ELF-1 (cell line): Measurements from ENCODE around the gene TYRP1.
"Not testable (repeated sequence)": the region's sequence is repeated elsewhere in the genome, so short reads cannot be mapped to it uniquely, and the experiment has no call there.

Experiments used
- DNase-seq: peaks from one replicate; pipeline ENCODE4 v3.0.0-alpha.2; 2016; ENCODE audit warnings: low read depth, low spot score

The TYRP1 gene, protein sequence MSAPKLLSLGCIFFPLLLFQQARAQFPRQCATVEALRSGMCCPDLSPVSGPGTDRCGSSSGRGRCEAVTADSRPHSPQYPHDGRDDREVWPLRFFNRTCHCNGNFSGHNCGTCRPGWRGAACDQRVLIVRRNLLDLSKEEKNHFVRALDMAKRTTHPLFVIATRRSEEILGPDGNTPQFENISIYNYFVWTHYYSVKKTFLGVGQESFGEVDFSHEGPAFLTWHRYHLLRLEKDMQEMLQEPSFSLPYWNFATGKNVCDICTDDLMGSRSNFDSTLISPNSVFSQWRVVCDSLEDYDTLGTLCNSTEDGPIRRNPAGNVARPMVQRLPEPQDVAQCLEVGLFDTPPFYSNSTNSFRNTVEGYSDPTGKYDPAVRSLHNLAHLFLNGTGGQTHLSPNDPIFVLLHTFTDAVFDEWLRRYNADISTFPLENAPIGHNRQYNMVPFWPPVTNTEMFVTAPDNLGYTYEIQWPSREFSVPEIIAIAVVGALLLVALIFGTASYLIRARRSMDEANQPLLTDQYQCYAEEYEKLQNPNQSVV

DNA sequence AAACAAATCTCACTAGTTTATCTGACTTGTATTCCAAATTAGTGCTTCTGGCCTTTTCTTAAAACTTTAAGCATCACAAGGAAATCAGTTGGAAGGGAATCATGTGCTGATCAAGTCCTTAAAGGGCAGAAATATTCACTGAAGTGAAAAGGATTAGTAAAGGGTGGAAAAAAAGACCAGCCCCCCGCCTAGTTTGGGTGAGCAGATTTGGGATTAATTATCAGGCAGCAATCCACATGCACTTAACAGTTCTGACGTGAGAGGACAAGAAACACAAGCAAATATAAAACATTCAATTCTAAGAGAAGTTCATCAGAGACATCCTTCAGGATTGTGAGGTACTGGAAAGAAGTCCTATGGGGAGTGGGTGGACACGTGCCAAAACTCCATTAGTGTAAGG is at the start of gene TYRP1:
TSS of gene TYRP1 (plus strand) at position 245 of the 400 bp plus-strand sequence. CDS start 612 bp downstream, outside the sequence.
- DNase-seq = no peak

DNA sequence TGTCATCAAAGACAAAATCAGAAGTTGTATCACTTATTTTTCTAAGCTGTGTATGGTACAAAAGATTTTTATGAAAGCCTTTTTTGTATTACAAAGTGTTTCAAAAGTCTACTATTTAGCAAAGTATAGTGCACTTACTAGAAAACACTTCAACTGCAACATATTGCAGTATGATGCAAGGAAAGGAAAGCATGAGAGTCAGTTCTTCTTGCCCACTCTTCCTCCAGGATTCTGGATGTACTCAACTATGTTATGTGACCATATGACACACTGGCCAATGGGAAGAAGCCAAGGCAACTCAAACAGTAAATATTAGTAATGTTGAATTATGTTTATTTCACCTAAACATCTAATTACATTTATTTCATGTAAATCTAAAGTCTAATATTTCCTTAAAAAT is 49.5 kb upstream of the TYRP1 start:
- DNase-seq = no peak

DNA sequence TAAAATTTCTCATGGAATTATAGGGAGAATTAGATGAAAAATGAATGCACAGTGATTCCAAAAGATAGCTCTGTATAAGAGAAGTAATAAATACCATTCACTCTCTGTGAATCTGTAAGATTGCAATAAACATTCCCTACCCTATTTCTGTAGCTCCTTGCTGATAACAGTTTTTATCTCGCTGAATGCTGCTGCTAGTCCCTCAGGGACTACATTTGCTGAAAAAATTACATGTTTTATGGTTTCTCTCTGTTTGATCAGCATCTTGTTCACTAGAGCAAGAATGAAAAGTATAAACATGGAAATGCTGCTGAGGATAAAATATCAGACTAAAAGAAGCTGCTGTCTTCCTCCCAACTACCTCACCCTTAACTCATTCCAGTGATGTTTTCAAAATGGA is 44.3 kb upstream of the TYRP1 start:
- no peak for DNase-seq

DNA sequence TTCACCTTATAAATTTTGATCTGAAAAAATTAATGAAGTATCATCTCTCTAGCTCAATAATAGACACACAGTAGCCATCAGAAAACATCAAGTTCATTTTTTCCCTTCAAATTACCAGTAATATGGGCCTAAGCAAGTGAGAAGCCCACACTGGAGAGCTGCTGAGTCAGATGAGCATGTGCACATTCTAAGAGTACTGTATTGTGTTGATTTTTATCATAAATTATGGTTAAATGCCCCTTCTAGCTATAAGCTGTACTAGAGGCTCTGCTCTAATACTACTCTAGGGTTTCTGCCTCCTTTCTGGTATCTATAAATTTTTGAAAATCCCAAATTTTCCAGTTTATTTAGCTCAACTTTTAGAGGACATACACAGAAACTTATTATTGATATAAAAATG is 42.1 kb upstream of the TYRP1 start:
- no peak for DNase-seq

DNA sequence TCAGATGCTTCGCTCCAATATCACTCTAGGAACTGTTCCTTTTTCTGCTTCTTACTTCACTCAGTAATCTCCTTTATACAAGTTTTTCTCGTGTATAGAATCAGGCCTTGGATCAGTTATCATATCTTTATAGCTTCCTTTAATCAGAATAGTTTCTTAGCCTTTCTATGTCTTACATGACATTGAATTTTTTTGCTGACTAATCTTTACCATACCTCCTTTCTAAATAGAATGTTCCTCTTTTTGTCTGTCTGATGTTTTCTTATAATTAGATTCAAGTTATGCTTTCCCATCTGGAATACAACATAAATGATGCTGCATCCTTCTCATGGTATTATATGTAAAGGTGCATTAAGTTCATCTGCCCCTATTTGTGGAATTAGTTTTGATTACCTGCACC is 40.2 kb upstream of the TYRP1 start:
- DNase-seq = no peak

DNA sequence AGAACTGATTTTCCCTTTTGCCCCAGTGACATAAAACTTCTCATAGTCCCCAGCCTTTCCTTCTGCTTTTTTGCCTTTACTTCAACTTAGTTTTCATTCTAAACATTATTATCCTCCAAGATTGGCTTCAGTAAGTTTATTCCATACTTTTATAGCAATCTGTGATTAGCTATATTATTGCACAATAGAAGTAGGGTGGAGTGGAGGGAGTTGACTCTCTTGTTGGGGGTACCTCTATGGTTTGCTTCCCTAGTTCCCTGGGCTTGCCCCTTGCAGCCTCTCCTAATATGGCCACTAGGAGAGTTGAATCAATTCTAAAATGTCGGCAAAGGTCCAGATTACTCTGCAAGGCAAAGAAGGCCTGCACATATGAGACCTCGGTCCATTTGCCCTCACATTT is 36.4 kb upstream of the TYRP1 start:
- no peak for DNase-seq

DNA sequence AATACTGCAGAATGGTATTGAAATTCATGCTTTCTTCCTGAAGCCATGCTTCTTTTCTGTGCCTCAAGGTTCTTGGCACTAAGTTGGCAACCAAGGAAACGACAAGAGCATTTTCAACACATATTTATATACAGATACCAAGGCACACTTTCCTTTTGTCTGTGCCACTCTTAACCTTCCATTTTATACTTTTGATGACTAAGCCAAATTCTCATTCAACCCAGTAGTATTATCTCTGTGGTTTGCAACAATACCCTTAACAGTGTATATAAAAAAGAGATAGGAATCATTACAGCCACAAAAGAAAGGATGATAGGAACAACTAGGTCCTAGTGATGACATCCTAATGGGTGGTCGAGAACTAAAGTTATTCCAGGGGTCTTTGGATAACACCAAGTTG is 36.0 kb upstream of the TYRP1 start:
- DNase-seq = no peak

DNA sequence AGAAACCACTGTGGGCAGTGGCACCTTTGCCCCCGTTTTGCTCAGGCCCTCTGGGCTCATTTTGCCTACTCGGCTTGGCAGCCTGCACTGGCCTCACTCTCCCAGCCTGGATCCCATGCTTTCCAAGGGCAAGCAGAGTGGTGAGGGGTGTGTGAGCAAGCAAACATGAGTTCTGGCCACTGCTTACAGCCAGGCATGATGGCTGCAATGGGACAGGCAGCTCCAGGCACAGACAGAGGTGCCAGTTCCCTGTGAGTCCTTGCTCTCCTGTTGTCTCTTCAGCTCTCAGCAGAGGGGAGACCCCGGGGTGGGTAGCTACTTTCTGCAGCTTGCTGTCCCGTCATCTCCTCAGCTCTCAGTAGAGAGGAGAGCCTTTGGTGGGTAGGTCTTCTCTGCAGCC is 35.2 kb upstream of the TYRP1 start:
- DNase-seq = no peak

DNA sequence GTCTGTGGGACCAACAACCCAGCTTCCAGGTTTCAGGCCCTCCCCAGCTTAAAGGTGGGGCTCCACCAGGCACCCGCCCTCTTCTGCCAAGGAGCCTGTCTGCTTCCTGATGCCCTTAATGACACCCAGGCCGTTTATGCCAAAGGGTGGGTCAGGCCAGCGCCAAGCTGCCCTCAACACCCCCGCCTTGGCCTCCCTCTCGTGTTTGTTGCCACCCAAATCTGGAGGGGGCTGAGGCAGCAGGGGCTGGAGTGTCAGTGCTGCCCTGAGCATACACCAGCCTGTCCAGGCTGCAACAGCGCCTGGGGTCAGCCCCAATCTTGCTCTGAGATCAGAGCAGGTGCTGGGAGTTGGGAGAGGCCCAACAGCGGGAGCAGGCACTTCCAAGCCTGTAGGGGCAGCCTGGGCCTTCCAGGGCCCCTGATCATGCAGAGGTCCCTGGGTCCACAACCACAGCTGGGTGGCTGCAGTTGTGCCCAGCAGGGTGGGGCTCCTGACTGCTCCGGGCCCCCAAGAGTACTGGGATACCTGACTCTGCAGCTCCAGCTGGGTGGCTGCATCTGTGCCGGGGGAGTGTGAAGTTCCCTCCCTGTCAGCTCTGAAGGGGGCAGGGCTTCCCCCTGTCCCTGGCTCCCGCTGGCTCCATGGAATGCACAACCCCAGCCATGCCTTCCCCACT is 34.5 kb upstream of the TYRP1 start:
- DNase-seq = no peak

DNA sequence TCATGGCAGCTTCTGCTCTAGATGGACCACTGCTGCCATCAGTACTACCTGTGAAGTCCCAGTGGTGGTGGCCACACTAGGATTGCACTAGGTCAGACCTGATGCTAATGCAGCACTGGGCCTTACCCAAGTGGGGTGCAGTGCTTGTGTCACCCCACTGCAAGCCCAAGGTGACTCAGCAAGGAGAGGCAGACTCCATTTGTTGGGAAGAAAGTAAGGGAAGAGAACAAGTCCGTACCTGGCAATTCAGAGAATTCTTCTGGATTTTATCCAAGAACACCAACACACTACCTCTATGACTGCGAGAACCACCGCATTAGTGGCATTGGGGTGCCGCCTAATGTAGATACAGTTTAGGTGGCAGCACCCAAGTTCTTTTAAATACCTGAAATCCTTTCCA is 34.0 kb upstream of the TYRP1 start:
- DNase-seq = no peak

DNA sequence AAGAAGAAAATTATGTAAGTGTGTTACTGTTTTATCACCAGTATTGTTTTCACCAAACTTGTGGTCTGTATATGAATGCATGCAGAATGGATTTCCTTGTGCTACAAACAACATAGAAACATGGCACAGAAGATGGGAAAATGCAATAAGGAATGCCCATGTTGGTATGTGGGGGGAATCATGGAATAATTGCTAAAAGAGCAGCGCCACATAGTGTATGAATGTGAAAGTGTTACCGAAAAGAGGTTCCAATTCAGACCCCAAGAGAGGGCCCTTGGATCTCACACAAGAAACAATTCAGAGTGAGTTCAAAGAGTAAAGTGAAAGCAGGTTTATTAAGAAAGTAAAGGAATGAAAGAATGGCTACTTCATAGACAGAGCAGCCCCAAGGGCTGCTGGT is 26.4 kb upstream of the TYRP1 start:
- DNase-seq = no peak

DNA sequence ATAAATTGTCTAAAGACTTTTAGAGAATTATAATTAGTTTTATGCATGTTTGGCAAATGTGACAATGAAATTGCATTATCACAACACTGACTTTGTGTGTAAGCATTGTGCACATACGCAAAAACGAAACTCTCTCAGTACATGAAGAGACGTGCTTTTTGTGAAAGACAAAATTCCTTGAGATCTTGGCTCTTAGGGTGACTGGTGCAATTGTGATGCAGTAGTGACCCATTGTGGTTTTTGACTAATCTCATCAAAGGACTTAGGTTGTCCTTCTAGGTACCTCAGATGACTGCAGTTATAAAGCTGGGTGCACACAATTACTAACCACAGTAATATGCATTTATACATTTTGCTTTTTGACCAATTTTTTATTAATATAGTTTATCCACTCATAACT is 25.3 kb upstream of the TYRP1 start:
- no peak for DNase-seq

DNA sequence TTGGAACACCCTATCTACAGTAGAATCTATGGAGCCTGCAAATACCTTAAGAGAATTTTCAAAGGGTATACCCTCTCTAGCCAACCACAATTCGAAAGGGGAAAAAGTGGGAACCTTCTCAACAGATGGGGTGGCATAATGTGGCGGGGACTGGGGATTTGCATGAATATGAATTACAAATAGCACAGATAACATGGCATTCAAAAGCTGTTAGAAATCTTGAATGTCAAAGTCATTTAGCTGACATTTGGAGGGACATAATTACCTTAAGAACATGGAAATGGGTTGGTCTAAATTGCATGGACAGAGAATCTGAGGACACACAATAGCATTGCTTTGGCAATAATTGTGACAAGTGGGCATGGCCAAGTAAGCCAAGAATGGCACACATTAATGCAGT is 23.2 kb upstream of the TYRP1 start:
- DNase-seq = no peak

DNA sequence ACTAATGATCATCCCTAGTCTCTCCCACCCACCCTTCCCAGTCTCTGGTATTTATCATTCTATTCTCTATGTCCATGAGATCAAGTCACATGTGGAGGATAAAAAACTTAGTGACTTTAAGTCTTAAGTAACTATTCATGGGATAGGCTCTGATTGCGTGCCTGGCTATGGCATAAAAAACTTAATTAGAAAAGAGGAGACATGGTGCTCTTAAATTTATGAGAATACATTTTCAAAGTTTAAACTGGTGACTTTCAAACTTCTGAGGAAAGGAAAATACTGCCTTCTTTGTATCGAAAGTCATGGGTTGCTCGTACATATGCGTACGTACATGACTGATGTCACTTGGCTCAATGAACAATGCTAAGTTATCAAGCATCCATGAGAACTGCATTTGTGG is 18.2 kb upstream of the TYRP1 start:
- DNase-seq = no peak

DNA sequence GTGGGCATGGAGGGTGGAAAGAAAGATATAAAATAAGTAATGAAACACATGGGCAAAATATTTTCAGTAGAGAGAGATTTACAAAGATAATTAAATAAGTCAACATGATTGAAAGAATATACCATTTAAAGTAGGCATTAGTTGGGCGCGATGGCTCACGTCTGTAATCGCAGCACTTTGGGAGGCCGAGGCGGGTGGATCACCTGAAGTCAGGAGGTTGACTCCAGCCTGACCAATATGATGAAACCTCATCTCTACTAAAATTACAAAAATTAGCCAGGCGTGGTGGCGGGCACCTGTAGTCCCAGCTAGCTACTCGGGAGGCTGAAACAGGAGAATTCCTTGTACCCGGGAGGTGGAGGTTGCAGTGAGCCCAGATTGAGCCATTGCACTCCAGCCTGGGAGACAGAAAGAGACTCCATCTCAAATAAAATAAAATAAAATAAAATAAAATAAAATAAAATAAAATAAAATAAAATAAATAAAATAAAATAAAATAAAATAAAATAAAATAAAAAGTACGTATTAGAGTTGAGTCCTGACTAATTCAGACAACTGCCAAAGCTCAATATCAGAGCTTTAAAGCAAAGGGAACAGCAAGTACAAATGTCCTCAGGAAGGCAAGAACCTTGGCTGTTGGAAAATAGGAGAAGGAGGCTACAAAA is 15.6 kb upstream of the TYRP1 start:
- not testable (repeated sequence) for DNase-seq

DNA sequence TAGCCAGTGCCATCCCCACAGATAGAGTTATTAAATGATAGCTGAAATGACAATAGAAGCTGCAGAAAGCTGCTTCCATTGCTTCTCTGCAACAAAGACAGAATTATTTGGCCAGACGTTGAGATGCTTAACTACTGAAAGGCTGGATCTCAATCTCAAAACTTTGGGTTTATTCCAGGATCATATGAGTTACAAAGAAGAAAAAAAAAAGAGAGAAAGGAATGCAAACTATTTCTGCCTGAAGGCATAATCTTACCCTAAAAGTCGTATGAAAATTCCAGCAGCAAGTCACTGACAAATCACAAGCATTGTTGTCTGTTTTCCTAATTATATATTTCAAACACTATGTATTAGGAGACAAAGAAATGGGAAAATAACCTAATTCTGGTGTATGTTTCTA is 12.8 kb upstream of the TYRP1 start:
- no peak for DNase-seq

DNA sequence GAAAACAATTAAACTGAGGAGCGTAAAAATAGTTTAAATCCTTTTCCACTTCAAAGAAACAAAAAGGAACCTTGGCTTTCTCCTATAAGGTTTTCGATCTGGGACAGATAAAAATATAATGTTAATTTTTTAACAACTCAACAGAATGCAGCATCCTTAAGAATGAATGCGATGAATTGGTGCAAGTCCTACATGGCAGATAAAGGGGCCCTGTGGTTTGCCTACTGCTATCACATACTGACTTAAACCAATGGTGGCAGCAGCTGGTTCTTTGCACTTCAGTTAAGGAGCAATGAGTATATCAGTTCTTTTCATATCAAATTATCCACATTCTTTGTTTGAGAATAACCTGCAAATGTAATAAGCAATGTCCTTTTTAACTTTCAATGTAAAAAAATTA is 12.4 kb upstream of the TYRP1 start:
- no peak for DNase-seq

DNA sequence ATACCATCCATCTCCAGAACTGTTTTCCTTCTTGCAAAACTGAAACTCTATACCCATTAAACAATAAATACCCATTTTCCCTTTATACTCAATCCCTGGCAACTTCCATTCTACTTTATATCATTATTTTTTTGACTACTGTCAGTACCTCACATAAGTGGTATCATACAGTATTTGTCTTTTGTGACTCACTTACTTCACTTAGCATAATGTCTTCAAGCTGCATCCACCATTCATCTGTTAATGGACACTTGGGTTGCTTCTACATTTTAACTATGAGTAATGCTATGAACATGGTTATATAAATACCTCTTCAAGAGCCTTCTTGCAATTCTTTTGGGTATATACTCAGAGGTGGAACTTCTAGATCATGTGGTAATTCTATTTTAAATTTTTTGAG is 11.6 kb upstream of the TYRP1 start:
- DNase-seq = no peak

DNA sequence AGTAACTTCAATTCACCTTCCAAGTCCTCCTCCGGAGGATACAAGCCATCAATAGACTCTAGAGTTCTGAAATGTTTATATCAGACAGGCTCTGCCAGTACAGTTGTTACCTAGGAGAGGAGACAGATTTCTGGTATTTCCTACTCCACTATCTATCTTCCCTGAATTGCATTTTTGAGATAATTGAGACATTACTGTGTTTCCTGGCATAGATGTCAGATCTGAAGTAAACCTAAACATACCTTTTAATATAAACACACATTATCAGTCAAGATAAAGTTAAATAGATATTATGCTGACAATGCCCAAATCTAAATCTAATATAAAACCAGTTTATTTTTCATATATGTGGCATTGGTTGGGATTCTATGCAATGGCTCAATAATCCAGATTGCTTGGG is 8.2 kb upstream of the TYRP1 start:
- DNase-seq = no peak

DNA sequence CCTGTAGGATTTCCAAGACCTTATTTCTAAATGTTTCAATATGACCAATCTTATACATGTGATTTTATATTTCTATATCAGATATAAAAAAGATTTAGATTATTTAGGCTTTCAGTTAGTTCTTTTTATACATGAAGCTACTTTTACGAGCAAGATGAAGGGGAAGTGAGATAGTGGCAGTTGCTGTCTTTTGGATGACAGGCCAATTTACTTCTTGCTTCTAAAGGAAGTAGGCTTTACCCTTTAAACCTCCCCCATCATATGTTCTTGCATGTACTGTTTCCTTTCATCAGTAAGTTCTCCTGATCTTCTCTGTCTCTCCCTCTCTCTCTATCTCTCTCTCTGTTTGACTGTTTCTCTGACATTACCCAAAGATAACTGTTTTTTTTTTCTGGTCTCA is 4.0 kb upstream of the TYRP1 start:
- no peak for DNase-seq

DNA sequence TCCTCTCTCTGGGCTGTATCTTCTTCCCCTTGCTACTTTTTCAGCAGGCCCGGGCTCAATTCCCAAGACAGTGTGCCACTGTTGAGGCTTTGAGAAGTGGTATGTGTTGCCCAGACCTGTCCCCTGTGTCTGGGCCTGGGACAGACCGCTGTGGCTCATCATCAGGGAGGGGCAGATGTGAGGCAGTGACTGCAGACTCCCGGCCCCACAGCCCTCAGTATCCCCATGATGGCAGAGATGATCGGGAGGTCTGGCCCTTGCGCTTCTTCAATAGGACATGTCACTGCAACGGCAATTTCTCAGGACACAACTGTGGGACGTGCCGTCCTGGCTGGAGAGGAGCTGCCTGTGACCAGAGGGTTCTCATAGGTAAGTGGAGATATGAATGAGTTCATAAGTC is 828 bp downstream of the TYRP1 start:
- no peak for DNase-seq

DNA sequence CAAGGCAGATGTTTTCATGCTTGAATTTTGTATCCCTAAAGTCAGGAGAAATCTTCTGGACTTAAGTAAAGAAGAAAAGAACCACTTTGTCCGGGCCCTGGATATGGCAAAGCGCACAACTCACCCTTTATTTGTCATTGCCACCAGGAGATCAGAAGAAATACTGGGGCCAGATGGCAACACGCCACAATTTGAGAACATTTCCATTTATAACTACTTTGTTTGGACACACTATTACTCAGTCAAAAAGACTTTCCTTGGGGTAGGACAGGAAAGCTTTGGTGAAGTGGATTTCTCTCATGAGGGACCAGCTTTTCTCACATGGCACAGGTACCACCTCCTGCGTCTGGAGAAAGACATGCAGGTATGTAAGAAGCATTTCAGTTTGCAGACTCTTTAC is 2.3 kb downstream of the TYRP1 start:
- no peak for DNase-seq
